GM19455 (cell line): ENCODE results near the gene FOXN1.
"Not testable (repeated sequence)": the region's sequence is repeated elsewhere in the genome, so short reads cannot be mapped to it uniquely, and the experiment has no call there.

Experiments used
- ATAC-seq: cut with Tn5 transposase; IDR thresholded peaks from one replicate; pipeline ENCODE4 v1.9.1; 2021; ENCODE audit not compliant: unreplicated experiment

FOXN1 gene, protein sequence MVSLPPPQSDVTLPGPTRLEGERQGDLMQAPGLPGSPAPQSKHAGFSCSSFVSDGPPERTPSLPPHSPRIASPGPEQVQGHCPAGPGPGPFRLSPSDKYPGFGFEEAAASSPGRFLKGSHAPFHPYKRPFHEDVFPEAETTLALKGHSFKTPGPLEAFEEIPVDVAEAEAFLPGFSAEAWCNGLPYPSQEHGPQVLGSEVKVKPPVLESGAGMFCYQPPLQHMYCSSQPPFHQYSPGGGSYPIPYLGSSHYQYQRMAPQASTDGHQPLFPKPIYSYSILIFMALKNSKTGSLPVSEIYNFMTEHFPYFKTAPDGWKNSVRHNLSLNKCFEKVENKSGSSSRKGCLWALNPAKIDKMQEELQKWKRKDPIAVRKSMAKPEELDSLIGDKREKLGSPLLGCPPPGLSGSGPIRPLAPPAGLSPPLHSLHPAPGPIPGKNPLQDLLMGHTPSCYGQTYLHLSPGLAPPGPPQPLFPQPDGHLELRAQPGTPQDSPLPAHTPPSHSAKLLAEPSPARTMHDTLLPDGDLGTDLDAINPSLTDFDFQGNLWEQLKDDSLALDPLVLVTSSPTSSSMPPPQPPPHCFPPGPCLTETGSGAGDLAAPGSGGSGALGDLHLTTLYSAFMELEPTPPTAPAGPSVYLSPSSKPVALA

DNA sequence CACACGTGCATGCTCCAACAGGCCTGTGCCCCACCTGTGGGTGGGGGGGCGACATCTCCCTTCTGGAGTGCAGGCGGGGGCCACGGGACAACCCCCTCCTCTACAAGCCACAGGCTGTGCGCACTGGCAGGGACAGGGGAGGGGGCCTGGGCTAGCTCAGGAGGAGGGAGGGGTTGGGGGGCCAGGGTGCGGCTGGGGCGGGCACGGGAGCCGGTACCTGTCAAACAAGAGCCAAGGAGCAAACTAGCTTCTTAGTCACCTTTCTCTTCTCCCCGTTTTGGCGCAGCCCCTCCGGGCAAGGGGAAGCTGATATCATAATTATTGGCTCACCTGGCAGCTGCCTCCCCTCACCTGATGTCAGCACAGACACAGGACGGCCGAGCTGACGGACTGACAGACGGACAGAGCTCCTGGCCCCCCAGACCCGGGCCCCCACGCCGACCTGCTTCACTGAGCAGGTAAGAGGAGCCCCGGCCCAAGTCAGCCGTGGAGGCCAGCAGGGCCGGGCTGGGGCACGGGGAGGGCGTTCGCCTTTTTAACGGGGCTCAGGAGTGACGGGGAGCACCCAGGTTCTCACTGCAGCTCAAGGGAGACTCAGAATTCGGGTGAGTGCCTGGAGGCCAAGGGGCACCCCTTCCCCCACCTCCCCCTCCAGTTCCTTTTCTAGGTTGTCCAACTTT is at the start of gene FOXN1:
Gene FOXN1 (plus strand): TSS at position 363 of the 680 bp plus-strand sequence. CDS start 17,622 bp downstream, outside the sequence.
- ATAC-seq, result no peak

DNA sequence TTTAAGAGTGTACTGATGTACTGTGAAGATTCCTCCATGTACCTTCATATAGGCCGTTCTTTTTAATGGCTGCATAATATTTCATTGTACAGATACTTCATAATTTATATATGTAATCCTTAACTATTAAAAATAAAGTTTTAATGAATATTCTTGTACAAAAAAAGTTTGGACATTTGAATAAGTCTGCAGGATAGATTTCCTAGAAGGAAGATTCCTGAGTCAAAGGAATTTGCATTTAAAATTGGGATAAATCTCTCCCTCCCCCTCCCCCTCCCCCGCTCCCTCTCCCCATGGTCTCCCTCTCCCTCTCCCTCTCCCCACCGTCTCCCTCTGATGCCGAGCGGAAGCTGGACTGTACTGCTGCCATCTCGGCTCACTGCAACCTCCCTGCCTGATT is 48.3 kb upstream of the FOXN1 start:
- no peak for ATAC-seq

DNA sequence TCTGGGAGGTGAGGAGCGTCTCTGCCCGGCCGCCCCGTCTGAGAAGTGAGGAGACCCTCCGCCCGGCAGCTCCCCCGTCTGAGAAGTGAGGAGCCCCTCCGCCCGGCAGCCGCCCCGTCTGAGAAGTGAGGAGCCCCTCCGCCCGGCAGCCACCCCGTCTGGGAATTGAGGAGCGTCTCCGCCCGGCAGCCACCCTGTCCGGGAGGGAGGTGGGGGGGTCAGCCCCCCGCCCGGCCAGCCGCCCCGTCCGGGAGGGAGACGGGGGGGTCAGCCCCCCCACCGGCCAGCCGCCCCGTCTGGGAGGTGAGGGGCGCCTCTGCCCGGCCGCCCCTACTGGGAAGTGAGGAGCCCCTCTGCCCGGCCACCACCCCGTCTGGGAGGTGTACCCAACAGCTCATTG is 47.3 kb upstream of the FOXN1 start:
- ATAC-seq, result not testable (repeated sequence)

DNA sequence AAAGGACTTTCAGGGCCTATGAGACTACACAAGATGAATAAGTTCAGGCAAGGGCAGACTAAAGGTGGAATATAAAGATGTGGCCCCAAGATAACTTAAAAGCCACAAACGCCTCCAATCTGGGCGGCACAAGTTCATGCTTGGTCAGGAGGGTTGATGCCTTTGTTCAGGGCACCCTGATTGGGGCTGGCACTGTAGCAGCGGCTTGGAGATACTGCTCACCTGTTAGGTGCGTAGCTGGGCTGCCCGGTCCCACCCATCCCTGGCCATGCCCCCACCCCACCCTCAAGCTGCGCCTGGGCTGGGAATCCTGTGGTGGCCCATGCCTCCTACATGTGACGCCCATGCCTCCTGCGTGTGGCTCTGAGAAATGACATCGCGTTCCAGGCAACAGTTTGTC is 45.2 kb upstream of the FOXN1 start:
- no peak for ATAC-seq

DNA sequence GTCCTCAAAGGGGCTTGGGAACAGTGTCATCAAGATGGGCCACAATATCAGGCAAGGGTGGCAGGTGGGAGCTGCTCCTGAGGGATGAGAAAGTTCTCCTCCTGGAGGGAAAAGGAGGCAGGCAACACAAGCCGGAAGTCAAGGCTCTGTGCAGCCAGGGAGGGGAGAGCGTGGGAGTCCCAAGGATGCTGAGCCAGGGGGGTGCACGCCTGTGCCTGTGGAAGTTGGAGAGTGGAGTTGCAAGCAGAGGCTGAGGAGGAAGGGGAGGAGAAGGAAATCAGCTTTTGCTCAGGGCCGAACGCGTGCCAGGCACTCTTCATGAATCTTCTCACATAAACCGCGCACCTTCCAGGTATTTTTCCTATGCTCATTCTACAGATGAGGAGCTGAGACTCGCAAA is 40.1 kb upstream of the FOXN1 start:
- no peak for ATAC-seq

DNA sequence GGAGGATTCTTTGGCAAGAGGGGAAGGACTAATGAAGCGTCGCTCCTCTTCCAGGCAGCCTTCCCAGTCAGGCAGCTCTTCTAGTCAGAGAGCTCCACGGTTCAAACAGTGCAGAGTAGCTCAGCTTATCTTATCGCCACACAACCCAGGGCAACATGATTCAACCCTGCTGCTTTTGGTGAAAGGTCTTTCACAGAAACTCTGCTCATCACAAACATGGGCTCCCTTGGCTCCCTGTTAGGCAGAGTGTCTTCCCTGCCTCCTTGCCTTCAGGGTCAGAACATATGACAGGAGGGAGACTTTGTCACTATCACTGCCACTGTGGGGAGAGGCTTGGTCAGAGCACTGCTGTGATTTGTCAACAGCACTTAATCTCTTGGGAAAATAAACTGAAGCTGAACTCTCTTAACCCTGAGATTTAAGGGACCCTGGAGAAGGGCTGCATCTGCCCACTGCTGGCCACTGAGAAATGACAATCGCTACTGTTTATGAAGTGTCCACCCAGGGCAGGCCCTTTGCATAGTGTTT is 39.6 kb upstream of the FOXN1 start:
- ATAC-seq, result no peak

DNA sequence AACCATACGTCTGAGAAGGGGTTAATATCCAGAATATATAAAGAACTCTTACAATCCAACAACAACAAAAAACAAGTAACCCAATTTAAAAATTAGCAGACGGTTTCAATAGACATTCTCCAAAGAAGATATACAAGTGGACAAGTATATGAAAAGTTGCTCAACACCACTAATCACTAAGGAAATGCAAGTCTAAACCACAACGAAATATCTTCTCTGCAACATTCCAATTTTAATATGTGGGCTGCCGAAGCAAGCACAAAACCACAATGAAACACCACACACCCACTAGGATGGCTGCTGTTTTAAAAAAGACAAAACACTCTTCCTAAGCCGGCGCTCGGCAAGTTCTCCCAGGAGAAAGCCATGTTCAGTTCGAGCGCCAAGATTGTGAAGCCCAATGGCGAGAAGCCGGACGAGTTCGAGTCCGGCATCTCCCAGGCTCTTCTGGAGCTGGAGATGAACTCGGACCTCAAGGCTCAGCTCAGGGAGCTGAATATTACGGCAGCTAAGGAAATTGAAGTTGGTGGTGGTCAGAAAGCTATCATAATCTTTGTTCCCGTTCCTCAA is 38.6 kb upstream of the FOXN1 start:
- no peak for ATAC-seq

DNA sequence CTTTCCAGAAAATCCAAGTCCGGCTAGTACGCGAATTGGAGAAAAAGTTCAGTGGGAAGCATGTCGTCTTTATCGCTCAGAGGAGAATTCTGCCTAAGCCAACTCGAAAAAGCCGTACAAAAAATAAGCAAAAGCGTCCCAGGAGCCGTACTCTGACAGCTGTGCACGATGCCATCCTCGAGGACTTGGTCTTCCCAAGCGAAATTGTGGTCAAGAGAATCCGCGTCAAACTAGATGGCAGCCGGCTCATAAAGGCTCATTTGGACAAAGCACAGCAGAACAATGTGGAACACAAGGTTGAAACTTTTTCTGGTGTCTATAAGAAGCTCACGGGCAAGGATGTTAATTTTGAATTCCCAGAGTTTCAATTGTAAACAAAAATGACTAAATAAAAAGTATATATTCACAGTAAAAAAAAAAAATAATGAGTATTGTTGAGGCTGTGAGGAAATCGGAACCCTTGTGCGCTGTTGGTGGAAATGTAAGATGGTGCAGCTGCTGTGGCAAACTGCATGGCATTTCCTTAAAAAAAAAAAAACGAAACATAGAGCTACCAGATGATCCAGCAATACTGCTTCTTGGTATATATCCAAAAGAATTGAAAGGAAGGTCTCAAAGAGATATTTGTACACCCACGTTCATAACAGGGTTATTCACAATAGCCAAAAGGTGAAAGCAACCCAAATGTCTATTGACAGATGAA is 38.0 kb upstream of the FOXN1 start:
- ATAC-seq, result not testable (repeated sequence)

DNA sequence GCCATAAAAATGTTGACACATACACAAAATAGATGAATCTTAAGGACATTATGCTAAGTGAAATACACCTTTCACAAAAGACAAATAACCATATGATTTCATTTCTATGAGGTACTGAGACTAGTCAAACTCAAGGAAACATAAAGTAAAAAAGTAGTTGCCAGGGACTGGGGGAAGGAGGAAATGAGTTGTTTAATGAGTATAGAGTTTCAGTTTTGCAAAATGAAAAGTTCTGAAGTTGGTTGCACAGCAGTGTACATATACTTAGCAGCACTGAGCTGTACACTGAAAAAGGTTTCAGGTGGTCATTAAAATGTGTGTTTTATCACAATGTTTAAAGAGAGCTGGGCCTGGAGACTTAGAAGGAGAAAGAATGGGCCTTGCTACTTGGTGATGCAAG is 37.4 kb upstream of the FOXN1 start:
- no peak for ATAC-seq

DNA sequence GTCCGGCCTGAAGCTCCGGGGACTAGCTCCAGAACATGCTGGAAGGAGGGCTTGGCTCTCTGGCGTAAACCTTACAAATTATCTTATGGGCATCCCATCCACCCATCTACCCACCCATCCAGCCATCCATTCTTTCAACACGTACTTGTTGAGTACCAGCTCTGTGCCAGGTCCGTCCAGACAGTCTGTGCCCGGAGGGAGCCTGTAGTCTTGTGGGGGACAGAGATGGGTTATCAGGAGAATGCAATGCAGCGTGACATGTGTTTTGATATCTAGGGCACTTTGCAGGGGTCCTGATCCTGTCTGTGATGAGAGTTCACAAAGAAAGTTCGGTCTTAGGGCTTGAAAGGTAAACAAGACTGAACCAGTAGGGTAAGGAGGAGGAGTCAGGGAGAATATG is 36.8 kb upstream of the FOXN1 start:
- no peak for ATAC-seq

DNA sequence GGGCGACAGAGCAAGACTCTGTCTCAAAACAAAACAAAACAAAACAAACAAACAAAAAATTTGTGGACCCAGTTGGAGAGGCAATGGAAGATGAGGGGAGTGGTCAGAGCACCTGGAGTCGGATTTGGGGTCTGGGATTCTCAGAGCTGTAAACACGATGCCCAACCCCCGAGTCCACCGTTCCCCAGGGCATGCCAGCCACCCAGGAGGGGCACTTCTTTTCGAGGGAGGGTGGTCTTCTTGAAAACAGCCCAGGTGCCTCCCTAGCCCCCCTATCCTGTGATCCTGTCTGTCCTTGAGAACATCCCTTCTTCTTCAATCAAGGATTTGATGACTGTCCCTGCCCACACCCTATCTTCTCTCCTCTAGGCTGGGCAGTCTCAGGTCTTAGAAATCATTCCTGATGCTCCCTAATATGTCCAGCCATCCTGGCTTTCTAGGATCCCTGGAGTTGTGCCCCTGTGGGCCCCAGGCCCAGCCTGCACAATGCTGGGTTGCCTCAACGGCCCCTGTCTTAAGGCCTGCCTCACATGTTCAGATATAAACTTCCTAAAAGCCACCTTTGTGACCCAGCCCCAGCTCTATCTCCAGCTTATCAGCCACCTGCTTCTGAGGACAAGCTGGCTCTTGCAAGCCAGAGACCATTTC is 35.8 kb upstream of the FOXN1 start:
- no peak for ATAC-seq

DNA sequence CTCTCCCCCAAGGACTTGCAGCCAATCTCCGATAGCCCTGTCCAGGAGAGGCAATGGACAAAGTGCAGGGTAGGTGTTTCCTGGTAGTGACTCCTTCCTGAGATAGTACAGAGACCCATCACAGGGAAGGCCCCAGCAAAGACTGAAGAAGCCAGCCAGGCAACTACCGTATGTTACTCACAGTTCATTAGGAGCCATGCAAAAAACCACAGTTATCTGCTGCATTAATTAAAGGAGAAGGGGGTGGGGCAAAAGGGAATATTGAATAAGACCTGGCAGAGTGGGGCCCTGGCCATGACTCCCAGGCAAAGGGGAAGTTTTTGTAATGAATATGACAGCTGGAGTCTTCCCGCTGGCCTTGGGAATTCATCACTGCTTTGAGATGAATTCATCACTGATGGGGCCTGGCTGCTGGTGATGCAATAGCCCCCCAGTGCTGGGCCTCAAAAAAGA is 35.2 kb upstream of the FOXN1 start:
- ATAC-seq, result no peak

DNA sequence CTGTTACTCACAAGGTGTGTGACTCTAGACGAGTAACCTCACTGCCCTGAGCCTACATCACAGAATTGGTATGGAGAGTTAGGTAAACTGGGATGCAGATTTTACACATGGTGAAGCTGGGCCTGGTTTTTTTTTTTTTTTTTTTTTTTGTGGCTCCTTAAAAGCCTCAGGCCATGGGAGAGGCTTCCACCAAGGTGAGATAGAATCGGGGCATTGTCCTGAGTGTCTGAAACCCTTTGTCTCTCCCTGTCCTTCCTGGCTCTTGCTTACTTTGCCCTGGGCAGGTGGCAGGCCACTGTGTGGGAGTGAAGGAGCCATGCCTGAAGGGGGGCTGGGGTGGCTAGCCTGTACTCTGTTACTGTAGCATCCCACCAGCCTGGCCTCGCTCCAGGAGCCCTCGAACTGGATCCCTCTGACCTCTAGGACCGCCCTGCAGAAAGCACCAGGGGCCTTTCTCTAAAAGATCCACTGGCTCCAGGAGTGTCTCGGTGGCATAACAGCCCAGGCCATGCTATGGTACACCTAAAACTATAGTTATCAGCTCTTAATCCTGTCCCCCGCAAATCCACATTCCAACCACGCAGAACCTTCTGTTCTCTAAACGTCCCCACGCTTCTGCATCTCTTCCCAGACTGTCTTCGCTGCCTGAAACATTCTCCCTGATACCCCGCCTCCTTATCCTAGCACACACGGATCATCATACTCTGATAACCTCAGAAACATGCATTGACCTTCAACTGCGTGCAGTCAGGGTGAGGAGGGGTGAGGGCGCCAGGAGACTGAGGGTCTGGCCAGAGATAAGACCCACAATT is 34.4 kb upstream of the FOXN1 start:
- no peak for ATAC-seq

DNA sequence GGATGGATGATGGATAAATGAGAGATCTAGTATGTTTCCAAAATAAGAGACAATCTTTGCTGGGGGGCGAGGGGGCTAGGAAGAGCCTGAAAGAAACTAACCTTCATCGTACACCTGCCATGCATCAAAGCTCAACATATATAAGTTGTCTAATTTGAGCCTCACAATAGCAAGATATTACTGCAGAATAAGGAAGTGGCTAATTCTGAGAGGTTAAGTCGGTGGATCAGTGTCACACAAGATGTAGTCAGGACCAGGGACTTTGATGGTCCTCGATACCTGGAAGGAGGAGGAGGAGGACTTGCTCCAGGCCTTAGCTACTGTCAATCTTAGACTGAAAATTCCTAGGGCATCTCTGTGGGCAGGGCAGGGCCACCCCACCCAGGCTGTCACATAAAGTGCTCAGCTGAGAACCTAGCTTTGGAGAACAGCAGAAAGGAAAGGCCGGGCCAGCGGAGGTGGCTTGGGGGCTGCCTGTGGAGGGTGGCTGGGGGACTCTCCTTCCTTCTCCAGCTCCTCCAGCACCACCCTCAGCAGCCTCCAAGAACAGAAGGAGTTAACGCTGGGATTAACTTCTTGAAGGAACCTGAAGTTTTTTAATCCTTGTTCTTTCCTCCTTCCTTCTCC is 33.2 kb upstream of the FOXN1 start:
- no peak for ATAC-seq

DNA sequence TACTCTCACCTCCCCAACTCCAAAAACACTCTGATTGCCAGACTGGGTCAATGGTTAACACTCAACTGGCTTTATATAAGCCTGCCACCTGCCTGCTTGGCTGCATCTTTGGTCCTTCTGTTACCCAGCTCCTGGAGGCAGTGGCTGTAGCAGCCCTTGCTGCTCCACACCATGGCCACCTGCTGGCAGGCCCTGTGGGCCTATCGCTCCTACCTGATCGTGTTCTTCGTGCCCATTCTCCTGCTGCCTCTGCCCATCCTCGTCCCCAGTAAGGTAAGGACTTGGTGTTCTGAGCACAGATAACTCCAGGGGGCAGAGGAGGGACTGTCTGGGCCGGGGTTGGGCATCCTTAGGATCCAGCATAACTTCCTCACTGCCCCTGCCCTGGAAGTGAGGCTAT is 32.6 kb upstream of the FOXN1 start, which contains the start of gene SLC13A2:
Gene SLC13A2 (plus strand): TSS at position 103 of the 400 bp plus-strand sequence. CDS start 69 bp downstream, at position 172.
- ATAC-seq, result no peak

DNA sequence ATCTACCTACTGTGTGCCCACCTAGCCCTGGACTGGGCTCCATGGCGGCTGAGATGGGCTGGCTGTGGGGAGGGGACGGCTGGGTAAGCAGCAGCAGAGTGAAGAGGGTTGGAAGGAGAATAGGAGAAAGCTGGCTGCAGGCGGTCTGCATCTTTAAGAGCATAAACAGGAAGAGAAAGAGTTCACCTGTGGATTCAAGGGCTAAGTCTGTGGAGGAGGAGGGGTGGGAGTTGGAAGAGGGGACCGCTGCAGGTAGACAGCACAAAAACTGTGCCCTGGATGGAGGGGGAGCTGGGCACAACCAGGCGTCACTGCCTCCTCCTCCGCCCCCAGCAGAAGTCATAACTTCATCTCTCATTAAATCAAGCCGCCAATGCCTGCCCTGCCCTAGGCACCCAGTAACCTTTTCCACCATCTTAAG is 32.0 kb upstream of the FOXN1 start:
- no peak for ATAC-seq

DNA sequence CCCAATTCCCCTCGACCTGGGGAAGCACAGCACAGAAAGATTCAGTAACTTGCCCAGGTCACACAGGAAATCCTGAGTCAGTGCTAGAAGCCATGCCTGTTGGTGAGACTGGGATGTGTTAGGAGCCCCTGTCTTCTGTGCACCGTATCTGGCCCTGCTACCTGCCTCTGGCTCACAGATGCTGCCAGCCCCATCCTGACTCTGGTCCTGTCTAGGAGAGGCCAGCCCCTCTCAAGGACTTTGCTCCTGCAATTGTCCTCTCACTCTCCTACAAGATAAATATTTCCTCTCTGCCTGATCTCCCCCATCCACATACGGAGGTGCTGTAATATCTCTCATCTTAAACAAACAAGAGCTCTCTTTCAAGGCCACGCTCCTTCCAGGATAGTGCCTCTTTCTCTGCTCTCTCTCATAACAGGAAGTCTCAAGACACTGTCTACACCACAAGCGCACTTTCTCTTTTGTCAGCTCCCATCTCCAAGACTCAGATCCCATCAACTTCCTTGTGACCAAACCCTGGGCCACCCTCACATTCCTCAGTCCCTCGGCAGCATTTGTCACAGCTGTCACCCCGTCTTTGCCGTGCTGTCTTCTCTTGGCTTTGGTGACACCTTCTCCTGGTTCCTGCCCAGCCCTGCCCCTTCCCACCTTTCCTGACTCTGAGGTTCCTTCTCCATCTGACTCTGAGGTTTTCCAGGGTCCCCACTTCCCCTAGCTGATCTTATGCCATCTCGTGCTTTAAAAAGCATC is 30.8 kb upstream of the FOXN1 start:
- ATAC-seq, result no peak
